Stimulated activated CD8-positive, alpha-beta memory T cell treated with anti-CD3 and anti-CD28 coated beads, Interleukin-12 subunit alpha, Interleukin-12 subunit beta, amount 100 ng/mL, for 4 hours (primary cell): ENCODE results near the gene PAK6.
A peak's percentile ranks its signal among the peaks of the same experiment; 100 is the strongest.

Experiments used
- DNase-seq: peaks from one replicate; pipeline ENCODE4 v3.0.0-alpha.2; 2020; ENCODE audit warnings: low read depth

PAK6 gene

DNA sequence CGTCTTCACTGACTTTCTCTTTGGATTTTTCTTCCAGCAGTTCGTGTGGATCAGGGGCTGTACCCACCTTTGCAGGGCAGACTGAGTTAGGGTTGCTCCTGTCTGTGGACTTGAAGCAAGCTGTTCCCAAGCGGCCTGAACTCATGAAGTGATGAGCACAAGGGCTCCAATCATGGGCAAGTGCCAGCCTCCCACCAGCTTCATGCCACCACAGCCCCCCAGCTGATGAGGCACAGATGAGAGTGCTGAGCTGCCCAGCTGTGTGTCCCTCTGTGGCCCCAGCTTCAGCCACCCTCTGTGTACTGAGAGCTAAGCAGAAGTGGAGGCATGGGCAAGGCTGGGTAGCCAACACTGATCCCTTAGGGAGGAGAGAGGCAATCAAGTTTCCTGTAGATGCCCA is 72.1 kb downstream of the PAK6 start:
- DNase-seq = no peak

DNA sequence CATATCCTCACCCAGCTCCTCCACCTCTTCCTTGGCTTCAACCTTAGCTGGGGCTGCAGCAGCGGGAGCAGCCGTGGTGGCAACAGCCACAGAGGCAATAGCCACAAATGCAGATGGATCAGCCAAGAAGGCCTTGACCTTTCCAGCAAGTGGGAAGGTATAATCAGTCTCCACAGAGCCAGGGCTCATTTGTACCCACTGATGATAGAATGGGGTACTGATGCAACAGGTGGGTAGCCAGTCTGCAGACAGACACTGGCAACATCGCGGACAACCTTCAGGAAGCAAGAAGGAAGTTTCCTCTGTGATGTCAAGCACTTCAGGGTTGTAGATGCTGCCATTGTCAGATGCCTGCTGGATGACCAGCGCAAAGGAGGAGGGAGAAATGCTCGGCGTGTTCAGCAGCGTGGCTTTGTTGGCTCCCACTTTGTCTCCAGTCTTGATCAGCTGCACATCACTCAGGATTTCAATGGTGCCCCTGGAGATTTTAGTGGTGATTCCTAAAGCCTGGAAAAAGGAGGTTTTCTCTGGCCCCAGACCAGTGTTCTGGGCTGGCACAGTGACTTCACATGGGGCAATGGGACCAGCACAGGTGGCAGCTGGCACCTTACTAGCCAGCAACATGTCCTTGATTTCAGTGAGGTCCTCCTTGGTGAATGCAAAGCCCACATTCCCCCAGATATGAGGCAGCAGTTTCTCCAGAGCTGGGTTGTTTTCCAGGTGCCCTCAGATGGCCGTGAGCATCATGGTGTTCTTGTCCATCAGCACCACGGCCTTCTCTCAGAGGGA is 73.7 kb downstream of the PAK6 start:
- DNase-seq = no peak

DNA sequence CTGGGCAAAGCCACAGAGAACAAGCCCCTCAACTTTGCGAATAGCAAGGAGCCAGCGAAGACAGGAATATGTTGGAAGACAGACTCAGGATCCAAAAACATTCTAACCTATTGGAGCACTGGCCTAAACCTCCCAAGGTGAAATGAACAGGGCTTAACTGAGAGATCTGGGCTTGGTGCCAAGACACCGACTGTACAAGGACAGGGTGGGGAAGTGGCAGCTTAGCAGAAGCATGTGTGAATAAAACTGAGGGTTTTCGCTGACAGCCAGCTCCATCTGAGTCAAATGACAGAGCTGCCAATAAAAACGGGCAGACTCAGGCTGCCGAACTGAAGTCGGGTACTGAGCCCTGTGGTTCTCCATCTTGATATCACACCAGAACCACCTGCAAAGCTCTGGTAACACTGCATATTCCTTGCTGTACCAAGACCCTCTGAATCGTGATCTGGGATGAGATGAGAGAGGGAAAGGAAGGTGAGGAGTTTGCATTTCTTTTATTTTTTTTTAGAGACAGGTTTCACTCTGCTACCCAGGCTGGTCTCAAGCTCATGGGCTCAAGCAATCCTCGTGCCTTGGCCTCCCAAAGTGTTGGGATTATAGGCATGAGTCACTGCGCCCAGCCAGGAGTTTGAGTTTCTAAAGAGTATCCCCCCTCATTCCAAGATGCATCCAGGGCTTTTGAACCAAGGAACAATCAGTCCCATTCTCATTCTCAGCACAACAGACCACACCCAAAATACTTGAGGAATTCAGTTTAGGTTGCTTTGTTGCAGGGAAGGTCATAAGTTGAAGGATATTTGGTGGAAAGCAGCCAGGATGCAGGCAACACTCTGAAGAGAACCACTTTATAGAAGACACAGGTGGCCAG is 74.9 kb downstream of the PAK6 start:
- DNase-seq = peak; percentile 30

DNA sequence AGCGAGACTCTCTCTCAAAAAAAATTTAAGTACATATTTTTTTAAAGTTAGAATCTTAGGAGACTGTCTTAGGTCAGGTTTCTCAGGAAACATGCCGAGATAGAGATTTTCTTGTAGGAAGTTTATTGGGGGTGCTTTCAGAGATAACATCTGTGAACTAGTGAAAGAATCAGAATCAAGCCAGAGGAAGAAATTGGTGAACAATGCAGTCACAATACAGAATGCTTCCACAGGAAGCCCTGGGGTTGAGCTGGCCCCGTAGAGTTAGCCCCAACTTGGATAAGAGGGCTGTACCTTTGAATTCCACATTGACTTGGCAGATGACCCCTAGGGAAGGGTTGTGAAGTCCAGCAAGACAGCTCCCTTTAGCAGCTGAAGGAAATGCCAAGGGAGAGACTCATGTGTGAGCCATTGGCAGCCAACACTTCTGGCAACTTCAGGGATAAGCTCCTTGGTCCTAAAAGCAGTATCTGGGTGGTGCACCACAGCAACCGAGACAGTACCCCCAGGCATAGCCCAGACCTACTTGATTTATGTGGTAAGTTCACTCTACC is 75.9 kb downstream of the PAK6 start:
- no peak for DNase-seq

DNA sequence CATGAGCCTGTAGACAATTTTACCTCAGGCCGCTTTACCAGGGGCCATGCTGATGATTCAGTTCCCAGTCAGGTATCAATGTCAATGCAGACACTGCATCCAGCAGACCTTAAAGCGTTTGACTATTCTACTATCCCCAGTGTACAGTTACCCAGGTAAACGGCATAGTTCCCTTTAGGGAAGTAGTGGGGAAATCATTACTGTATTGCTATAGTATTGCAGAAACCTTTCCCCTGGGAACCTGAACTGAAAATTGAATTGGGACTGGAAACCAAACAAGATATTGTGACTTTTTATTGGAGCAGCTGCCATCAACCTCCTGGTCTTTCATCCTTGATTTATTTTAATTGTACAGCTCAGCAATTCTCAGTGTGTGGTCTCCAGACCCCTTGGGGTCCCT is 78.1 kb downstream of the PAK6 start:
- DNase-seq = no peak

DNA sequence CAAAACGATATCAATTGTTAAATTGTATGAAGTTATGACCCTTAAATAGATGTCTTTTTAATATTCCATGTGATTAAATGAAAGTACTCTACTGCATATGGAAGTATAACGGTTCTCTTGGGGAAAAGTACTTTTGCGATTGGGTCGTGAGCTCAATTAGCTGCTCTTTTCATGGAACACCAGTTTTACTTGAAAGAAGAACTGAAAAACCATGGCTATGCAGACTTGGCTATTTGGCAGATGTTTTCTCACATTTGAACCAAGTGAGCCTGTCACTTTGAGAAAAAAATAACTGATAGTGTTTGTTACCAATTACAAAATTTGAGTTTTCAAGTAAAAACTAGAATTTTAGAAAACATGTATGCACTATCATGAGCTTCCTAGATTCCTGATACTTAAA is 78.7 kb downstream of the PAK6 start:
- no peak for DNase-seq

DNA sequence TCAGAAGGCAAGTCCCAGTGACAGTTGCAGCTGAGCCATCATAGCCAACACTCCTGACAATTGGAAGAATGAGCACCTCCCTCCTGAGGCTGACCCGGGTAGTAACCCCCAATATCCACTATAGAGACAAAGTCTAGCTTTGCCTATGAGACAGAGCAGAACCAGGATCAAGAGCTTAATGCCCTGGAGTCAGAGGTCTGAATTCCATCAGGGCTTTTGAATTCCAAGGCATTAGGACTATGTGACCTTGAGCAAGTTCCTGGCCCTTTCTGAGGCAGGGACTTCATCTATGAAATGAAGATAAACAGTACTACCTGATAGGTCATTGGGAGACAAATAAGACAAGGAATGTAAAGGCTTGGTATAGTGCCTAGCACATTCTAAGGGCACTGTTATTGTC is 81.5 kb downstream of the PAK6 start:
- no peak for DNase-seq

DNA sequence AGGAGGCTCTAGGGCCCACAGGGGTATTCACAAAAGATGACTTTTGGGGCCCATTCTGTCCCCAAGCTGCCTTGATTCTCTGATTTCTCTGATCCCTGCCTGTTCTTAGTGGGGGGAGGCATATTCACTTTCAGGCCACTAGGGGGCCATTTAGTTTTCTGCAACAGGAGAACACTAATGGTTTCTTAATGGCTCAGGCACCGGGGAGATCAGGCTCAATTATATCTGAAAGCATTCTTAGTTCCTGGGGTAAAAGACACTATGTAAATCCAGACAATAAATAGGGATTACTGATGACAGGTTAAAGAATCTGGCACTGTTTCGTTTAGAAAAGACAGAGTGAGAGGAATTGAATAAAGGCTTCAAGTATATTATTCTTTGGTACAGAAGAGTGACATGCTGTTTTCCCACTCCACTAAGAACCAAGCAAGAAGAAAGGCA is 82.1 kb downstream of the PAK6 start:
- no peak for DNase-seq

DNA sequence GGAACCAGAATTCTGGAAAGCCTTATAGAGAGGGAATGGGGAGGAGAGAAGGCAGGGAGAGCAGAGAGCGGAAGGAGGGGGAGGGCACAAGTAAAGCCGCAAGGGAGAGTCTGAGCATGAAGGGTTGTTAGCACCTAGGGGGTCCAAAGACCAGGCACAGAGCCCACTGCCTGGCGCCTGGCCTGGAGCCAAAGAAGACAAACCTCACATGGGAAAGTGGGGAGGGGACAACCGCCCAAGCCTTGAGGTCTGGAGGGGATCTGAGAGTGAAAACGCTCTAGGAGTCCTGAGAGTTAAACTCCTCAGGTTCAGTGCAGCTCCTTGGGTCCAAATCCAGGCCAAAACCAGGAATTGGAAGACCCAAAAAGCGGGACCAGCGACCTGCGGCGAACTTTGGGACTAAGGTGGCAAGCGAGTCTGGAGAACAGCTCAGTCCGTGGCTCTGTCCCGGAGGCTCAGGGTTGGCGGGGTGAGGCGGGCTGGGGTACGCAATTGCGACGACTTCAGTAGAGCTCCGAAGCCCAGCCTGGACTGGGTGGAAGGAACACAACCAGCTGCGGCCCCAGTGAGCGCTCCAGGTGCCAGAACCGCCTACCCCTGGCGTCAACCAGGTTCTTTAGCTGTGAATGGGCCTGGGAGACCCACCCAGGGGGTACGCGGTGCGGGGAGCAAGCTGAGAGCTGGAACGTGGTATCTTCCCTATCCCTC is 83.8 kb downstream of the PAK6 start:
- no peak for DNase-seq

DNA sequence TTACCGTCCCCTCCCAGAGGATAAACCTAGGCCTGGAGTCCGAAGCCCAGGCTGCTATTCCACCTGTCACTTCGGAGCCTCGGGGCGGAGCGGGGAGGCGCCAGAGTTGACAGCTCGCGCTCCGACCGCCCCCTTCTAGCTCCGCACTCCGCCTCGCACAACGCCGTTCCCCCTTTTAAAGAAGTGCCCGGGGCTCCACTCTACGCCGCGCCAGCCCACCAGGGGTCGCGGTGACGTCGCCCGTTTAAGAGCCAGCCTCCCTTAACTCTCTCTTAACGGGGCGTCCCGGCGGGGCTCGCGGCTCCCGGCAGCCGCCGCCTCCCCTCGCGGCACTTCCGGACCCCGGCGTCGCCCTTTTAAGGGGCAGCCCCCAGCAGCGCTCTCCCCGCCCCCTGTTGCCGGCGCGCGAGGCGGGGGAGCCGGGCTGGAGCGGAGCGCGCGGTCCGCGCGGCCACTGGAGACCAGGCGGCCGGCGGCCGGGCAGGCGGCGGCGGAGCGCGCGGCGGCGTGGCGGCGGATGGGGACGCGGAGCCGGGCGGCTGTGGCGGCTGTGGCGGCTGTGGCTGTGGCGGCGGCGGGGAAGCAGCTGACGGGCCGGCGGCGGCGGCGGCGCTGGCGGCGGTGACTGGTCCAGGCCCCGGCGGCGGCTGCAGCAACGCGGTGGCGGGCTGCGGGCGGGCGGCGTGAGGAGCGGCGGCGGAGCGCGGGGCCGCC is 84.5 kb downstream of the PAK6 start, which contains the start of gene INAFM2:
Gene INAFM2 (plus strand): TSS at position 454 of the 714 bp plus-strand sequence. CDS start 364 bp downstream, outside the sequence.
- DNase-seq = peak; percentile 90

DNA sequence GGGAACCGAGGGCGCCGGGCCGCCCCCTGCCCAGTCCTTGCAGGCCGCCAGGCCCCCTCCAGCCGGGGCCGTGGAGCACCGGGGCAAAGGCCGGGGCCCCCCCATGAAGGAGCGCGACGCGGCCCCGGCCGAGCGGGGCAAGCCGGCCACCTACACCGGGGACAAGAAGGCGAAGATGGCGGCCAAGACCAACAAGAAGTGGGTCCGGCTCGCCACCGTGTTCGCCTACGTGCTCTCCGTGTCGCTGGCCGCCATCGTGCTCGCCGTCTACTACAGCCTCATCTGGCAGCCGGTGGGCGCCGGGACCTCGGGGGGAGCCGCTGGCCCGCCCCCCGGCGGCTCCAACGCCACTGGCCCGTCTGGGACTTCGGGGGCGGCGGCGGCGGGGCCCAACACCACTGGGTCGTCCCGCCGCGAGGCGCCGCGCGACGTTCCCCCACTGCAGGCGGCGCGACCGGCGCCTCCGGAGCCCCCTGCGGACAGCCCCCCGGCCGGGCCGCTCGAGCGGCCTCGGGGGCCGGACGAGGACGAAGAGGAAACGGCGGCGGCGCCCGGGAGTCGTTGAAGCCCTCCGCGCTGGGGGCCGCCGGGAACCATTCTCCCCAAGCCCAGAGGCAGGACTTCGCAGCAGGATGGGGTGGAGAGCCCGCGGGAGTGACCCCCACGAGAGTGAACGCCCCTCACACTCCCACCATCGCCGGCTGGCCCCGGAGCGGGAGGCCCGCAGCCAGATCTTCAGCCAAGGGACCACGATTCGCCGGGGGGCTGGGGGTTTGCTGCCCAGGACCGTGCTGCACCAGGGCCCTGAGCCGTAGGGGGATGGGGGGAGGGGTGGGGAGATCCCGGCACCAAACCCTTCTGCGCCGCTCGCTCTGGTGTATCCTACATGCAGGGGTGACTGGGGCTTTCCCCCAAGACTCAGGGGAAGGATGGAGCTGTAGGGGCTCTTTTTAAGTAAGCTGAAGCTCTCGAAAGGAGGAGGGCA is 85.4 kb downstream of the PAK6 start:
- no peak for DNase-seq

DNA sequence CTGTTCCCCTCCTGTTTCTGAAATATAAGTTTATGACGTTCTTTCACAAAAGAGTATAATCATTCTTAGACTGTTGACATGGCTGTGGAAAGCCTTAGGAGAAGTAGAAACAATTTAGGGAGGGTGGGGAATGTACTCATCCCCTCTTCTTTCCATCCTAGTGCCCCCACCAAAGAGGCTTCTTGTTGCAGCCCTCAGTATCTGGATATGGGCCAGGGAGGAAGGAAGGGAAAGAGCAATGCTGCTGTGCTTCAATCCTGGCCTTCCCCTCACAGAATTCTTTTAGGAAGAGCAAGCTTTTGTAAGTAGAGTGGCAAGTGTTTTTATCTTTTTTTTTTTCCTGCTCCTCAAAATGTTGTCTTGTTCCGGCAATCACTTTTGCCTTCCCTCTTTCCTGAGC is 86.3 kb downstream of the PAK6 start:
- DNase-seq = no peak

DNA sequence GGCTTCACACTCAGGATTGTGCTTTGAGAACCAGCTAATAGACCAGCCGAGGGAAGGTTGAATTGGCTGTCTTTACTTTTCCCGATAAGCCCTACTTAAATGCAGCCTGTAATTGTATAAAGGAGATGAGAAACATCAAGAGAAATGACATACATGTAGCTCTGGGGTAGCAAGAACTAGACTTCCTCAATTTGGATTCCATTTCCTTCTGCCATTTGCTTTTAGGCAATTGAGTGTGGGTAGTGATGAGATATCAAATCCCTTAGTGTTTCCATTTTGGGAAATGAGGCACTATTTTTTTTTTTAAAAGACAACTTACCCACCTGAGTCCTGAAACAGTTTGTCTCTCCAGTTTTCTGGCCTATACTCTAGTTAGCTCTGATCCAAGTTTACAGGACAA is 86.8 kb downstream of the PAK6 start:
- DNase-seq = no peak
